A673 (cell line): Measurements from ENCODE around the gene ATAD5. TPM values are rescaled to one million over a fixed set of nuclear protein-coding genes. Genes with fewer than 3 reads are reported as not detected.

Experiments
- BruUV-seq: library from RNA; stranded (reverse); fragments of 400-500 nt; replicated peaks from 2 replicates; lab custom pipeline; 2021; lab: Mats Ljungman, UMichigan
- CTCF ChIA-PET: fragments of 300-600 bp; sonication (Branson Sonifier 250); formaldehyde crosslinking; loops from one replicate; lab custom pipeline; 2022; ENCODE audit warnings: antibody characterized with exemption; lab: Charles Lee
- POLR2A ChIA-PET: fragments of 300-600 bp; sonication (Branson Sonifier 250); formaldehyde crosslinking; loops from one replicate; lab custom pipeline; 2022; ENCODE audit warnings: antibody characterized with exemption; ENCODE audit not compliant: low non-redundant PET; lab: Charles Lee
- DNase-seq: peaks from one replicate; pipeline ENCODE4 v3.0.0-alpha.2; 2015; ENCODE audit warnings: low spot score
- H3K27ac ChIP-seq: fragments of 200-600 bp; sonication (generic); 2 replicates; pipeline ENCODE4 v1.5.1; 2016; ENCODE audit warnings: mixed run types, low read depth, mild to moderate bottlenecking, mixed read lengths, antibody characterized with exemption, low read length; ENCODE audit not compliant: poor library complexity, severe bottlenecking
- H3K27me3 ChIP-seq: fragments of 200-600 bp; sonication (generic); replicated peaks from 2 replicates; pipeline ENCODE4 v1.6.1; 2017; ENCODE audit warnings: mixed run types, low read depth, mild to moderate bottlenecking, mixed read lengths, antibody characterized with exemption, low read length; ENCODE audit not compliant: insufficient read depth, poor library complexity
- H3K36me3 ChIP-seq: fragments of 200-600 bp; sonication (generic); 2 replicates; pipeline ENCODE4 v1.6.1; 2016; ENCODE audit warnings: mixed run types, mild to moderate bottlenecking, mixed read lengths, antibody characterized with exemption, low read length; ENCODE audit not compliant: insufficient read depth, poor library complexity, severe bottlenecking
- H3K4me1 ChIP-seq: fragments of 200-600 bp; sonication (generic); 2 replicates; pipeline ENCODE4 v1.6.1; 2017; ENCODE audit warnings: mixed run types, mild to moderate bottlenecking, mixed read lengths, antibody characterized with exemption, low read length; ENCODE audit not compliant: insufficient read depth, poor library complexity, severe bottlenecking
- H3K4me3 ChIP-seq: fragments of 200-600 bp; sonication (generic); 2 replicates; pipeline ENCODE4 v1.5.1; 2016; ENCODE audit warnings: low read depth, mixed run types, mild to moderate bottlenecking, mixed read lengths, low read length; ENCODE audit not compliant: poor library complexity, severe bottlenecking
- H3K9me3 ChIP-seq: fragments of 200-600 bp; sonication (generic); 2 replicates; pipeline ENCODE4 v1.6.1; 2016; ENCODE audit warnings: mixed run types, low read depth, mild to moderate bottlenecking, mixed read lengths, antibody characterized with exemption, low read length; ENCODE audit not compliant: poor library complexity, severe bottlenecking
- CTCF ChIP-seq: fragments of 300-800, 200-600 bp; sonication (generic); conservative IDR thresholded peaks from 2 replicates; pipeline ENCODE4 v1.5.1; 2017; ENCODE audit warnings: low read depth, mild to moderate bottlenecking, antibody characterized with exemption, low read length, moderate library complexity, mixed read lengths
- EZH2 ChIP-seq: fragments of 200-600 bp; sonication (generic); IDR thresholded peaks from 2 replicates; pipeline ENCODE4 v1.6.1; 2017; ENCODE audit warnings: borderline replicate concordance, low read depth, mild to moderate bottlenecking, mixed read lengths, antibody characterized with exemption, low read length; ENCODE audit not compliant: poor library complexity, severe bottlenecking
- intact Hi-C: fragments of 100-400 bp; cut with micrococcal nuclease; formaldehyde crosslinking; loops from one replicate; pipeline ENCODE4 v1.10.0; 2022; ENCODE audit not compliant: unreplicated experiment
- total RNA-seq: library from RNA; stranded (reverse); gene quantifications from 2 replicates; pipeline ENCODE4 v1.2.3, GENCODE V29; 2021

Gene ATAD5
- total RNA-seq, 1 experiment from 2014 or later: 17.4 TPM

GRCh38 chr17:30823421-30823820 is 8.3 kb upstream of the ATAD5 start:
- intact Hi-C loops: loop anchor here (10.0 kb wide), 1 partner anchor 349 kb away; the partner anchor contains the start of gene GOSR1
- BruUV-seq: no TSS peak

GRCh38 chr17:30824002-30824355 is 7.8 kb upstream of the ATAD5 start:
- CTCF ChIA-PET: interaction anchor here (0.9 kb wide), 1 partner anchor 390 kb away, joined by 4 read pairs; no protein-coding TSS in a partner anchor
- Histone ChIP-seq H3K36me3 (no peaks in the 10 kb centered on the region), H3K4me1 (peaks cover 6% of the 10 kb centered on the region), H3K27me3 (no peaks in the 10 kb centered on the region), H3K27ac (peak overlapping the region; percentile 84), H3K4me3 (peak overlapping the region; percentile 85), H3K9me3 (no peaks in the 10 kb centered on the region)
- TF ChIP-seq CTCF: no peak
- no peak for TF ChIP-seq EZH2
- DNase-seq: peak; percentile 5
- BruUV-seq: no TSS peak
- intact Hi-C loops: loop anchor here (10.0 kb wide), 1 partner anchor 349 kb away; the partner anchor contains the start of gene GOSR1
- POLR2A ChIA-PET: no interaction called here

More at GRCh38 chr17:30823421-30823820, 8.3 kb upstream of the ATAD5 start:
- Histone ChIP-seq H3K27ac (peak overlapping the region; percentile 84), H3K4me1 (peaks cover 6% of the 10 kb centered on the region), H3K4me3 (peak overlapping the region; percentile 85), H3K9me3 (no peaks in the 10 kb centered on the region), H3K36me3 (no peaks in the 10 kb centered on the region), H3K27me3 (no peaks in the 10 kb centered on the region)
- no peak for TF ChIP-seq CTCF
- TF ChIP-seq EZH2: no peak
- DNase-seq: no peak
- CTCF ChIA-PET: no interaction called here
- POLR2A ChIA-PET: no interaction called here

- peaks cover 6% of the 10 kb centered on the region for H3K4me1 ChIP-seq
- BruUV-seq: no TSS peak
- POLR2A ChIA-PET: no interaction called here
- H3K27ac ChIP-seq: peak within 1 kb of the TSS; percentile 84
- H3K9me3 ChIP-seq: no peaks in the 10 kb centered on the region
- peak; percentile 42 for TF ChIP-seq CTCF
- no peak for TF ChIP-seq EZH2
- peak; percentile 91 for DNase-seq
- no peaks in the 10 kb centered on the region for H3K36me3 ChIP-seq
- CTCF ChIA-PET: interaction anchor here (0.9 kb wide), 1 partner anchor 391 kb away, joined by 4 read pairs; no protein-coding TSS in a partner anchor
- intact Hi-C loops: loop anchor here (10.0 kb wide), 1 partner anchor 350 kb away; the partner anchor contains the start of gene GOSR1
- no peaks in the 10 kb centered on the region for H3K27me3 ChIP-seq
- H3K4me3 ChIP-seq: peak within 1 kb of the TSS; percentile 85
Observed at GRCh38 chr17:30824356-30825145, 7.2 kb upstream of the ATAD5 start, which contains the start of gene CRLF3. TSS of gene CRLF3 (minus strand) at chr17:30824692. CDS start at chr17:30824651, 41 bp downstream.
